Vagina (tissue), 2 donors: Measurements from ENCODE around the gene PTPRN2.

ENCODE experiments used
- POLR2AphosphoS5 ChIP-seq, 2 donors: sonication (generic); formaldehyde crosslinking; IDR thresholded peaks; one replicate each; pipeline ENCODE4 v1.9.0; 2017; ENCODE audit warnings: antibody characterized with exemption in 2 of 2, mild to moderate bottlenecking in 2 of 2, low read depth in 1 of 2; ENCODE audit not compliant: insufficient read depth in 1 of 2
- TF ChIP-seq, protein P1 (sequence below), 3 experiments: fragments of 450-650 bp in 2 of 3; fragments of 200-600 bp in 1 of 3; sonication (generic) in 1 of 3; IDR thresholded peaks; one replicate each; pipeline ENCODE4 v1.5.1; 2017 to 2019; ENCODE audit warnings: antibody characterized with exemption in 3 of 3, mild to moderate bottlenecking in 2 of 3, moderate library complexity in 2 of 3

- no peak for TF ChIP-seq POLR2AphosphoS5 (IDR thresholded peaks at IDR 0.05; ENCODE audit: insufficient read depth in 1 of 2, low read depth in 1 of 2)
- TF ChIP-seq, protein P1, sequence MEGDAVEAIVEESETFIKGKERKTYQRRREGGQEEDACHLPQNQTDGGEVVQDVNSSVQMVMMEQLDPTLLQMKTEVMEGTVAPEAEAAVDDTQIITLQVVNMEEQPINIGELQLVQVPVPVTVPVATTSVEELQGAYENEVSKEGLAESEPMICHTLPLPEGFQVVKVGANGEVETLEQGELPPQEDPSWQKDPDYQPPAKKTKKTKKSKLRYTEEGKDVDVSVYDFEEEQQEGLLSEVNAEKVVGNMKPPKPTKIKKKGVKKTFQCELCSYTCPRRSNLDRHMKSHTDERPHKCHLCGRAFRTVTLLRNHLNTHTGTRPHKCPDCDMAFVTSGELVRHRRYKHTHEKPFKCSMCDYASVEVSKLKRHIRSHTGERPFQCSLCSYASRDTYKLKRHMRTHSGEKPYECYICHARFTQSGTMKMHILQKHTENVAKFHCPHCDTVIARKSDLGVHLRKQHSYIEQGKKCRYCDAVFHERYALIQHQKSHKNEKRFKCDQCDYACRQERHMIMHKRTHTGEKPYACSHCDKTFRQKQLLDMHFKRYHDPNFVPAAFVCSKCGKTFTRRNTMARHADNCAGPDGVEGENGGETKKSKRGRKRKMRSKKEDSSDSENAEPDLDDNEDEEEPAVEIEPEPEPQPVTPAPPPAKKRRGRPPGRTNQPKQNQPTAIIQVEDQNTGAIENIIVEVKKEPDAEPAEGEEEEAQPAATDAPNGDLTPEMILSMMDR (IDR thresholded peaks at IDR 0.05), result no peak
Observed at GRCh38 chr7:157890921-157891401, 696.7 kb downstream of the PTPRN2 start.
